Lung (tissue), 12 donors: ENCODE results near the gene XRCC1. TPM values are rescaled to one million over a fixed set of nuclear protein-coding genes. Genes with fewer than 3 reads are reported as not detected.
"Not testable (repeated sequence)": the region's sequence is repeated elsewhere in the genome, so short reads cannot be mapped to it uniquely, and the experiment has no call there.

Experiments used
- ATAC-seq: fragments of 200-7000 bp; cut with Tn5 transposase; one replicate; pipeline ENCODE4 v1.9.1; 2020; ENCODE audit warnings: moderate number of reproducible peaks; ENCODE audit not compliant: insufficient read depth, low FRiP score
- DNase-seq, 3 donors: peaks; one replicate each; pipeline ENCODE4 v3.0.0-alpha.2; 2013 to 2017
- H3K27ac ChIP-seq, 2 donors: one replicate each; pipeline ENCODE4 v1.5.1; 2013; ENCODE audit warnings: mild to moderate bottlenecking in 2 of 2, moderate library complexity in 2 of 2, control low read depth in 1 of 2, inconsistent platforms in 1 of 2, low read depth in 1 of 2, low read length in 1 of 2
- H3K27me3 ChIP-seq, 3 donors: one replicate each; pipeline ENCODE4 v1.5.1; 2013; ENCODE audit warnings: low read length in 2 of 3; ENCODE audit not compliant: control insufficient read depth in 3 of 3, insufficient read depth in 3 of 3
- H3K36me3 ChIP-seq, 4 donors: one replicate each; pipeline ENCODE4 v1.5.1; 2013; ENCODE audit warnings: low read length in 4 of 4, mild to moderate bottlenecking in 1 of 4, moderate library complexity in 1 of 4; ENCODE audit not compliant: control insufficient read depth in 4 of 4, insufficient read depth in 4 of 4
- H3K4me1 ChIP-seq, 5 donors: one replicate each; pipeline ENCODE4 v1.5.1; 2013; ENCODE audit warnings: low read length in 5 of 5, mild to moderate bottlenecking in 2 of 5, moderate library complexity in 1 of 5; ENCODE audit not compliant: control insufficient read depth in 5 of 5, insufficient read depth in 5 of 5
- H3K4me3 ChIP-seq: one replicate; pipeline ENCODE4 v1.5.1; 2013; ENCODE audit warnings: mild to moderate bottlenecking, control low read depth, moderate library complexity
- H3K9ac ChIP-seq, 2 donors: one replicate each; pipeline ENCODE4 v1.5.1; 2013; ENCODE audit warnings: low read length in 2 of 2, control low read depth in 1 of 2; ENCODE audit not compliant: insufficient read depth in 1 of 2
- H3K9me3 ChIP-seq, 4 donors: one replicate each; pipeline ENCODE4 v1.5.1; 2013; ENCODE audit warnings: low read length in 3 of 4, mild to moderate bottlenecking in 1 of 4, moderate library complexity in 1 of 4; ENCODE audit not compliant: control insufficient read depth in 4 of 4, insufficient read depth in 3 of 4
- WGBS, 2 donors: extraction: QIAGEN DNeasy Blood & Tissue Kit; methylation state at CpG; one replicate each; pipeline ENCODE4 v1.1.7; 2013; 5-methylcytosine and 5-hydroxymethylcytosine counted together
- polyA plus RNA-seq, 2 donors: library from polyadenylated mRNA; stranded (reverse); fragments of 200-250 nt; gene quantifications; one replicate each; pipeline ENCODE4 v1.2.1, GENCODE V29; 2013
- total RNA-seq, 2 donors: library from RNA; depleted of rRNA in 1 of 2; stranded (reverse); fragments of >200 nt in 1 of 2; gene quantifications; one replicate each; pipeline ENCODE4 v1.2.1, GENCODE V29; 2014 to 2021
- TF ChIP-seq, protein P1 (sequence below): IDR thresholded peaks from 2 replicates; pipeline ENCODE4 v1.5.1; 2012; ENCODE audit warnings: mild to moderate bottlenecking; ENCODE audit errors: control extremely low read depth, extremely low read depth
- donor health status: control.
- donor health status: control.
- donor health status: Bipolar disorder and iron deficiency.
- donor health status: healthy.
- donor health status: DM: yes; HTN: yes; CAD: no.

XRCC1 gene
- total and polyA plus RNA-seq, 4 donors: 15.4 to 32.2 (median 24.5) TPM

- 87 to 88% methylated on average over 7 of the region's 7 CpGs for WGBS, 2 donors
- H3K4me3 ChIP-seq: no peak overlapping the region
- peaks cover 6 to 21% (median 14%) of the 10 kb centered on the region in 4 donors for H3K36me3 ChIP-seq
- ATAC-seq: no peak
- no peaks in the 10 kb centered on the region for H3K4me1 ChIP-seq
- H3K9me3 ChIP-seq: no peaks in the 10 kb centered on the region
- no peaks in the 10 kb centered on the region for H3K27me3 ChIP-seq
- H3K9ac ChIP-seq: no peak overlapping the region
- no peak for DNase-seq
- H3K27ac ChIP-seq: no peak overlapping the region
- TF ChIP-seq, protein P1, sequence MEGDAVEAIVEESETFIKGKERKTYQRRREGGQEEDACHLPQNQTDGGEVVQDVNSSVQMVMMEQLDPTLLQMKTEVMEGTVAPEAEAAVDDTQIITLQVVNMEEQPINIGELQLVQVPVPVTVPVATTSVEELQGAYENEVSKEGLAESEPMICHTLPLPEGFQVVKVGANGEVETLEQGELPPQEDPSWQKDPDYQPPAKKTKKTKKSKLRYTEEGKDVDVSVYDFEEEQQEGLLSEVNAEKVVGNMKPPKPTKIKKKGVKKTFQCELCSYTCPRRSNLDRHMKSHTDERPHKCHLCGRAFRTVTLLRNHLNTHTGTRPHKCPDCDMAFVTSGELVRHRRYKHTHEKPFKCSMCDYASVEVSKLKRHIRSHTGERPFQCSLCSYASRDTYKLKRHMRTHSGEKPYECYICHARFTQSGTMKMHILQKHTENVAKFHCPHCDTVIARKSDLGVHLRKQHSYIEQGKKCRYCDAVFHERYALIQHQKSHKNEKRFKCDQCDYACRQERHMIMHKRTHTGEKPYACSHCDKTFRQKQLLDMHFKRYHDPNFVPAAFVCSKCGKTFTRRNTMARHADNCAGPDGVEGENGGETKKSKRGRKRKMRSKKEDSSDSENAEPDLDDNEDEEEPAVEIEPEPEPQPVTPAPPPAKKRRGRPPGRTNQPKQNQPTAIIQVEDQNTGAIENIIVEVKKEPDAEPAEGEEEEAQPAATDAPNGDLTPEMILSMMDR: no peak
Observed at GRCh38 chr19:43605875-43606568, 30.7 kb upstream of the XRCC1 start.

DNA sequence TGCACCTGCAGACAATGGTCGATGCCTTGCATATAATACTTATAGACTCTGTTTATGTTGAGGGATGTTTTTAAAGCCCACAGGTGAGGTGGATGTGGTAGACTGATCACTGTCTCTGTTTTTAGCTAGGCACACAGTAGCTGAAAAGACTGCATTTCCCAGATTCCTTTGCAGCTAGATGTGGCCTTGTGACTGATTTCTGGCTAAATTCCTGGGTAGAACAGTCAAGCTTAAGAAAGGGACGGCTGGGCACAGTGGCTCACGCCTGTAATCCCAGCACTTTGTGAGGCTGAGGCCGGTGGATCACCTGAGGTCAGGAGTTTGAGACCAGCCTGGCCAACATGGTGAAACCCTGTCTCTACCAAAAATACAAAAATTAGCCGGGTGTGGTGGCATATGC lies 25.0 kb upstream of the XRCC1 start:
- not testable (repeated sequence) for H3K9ac ChIP-seq, H3K4me3 ChIP-seq, H3K9me3 ChIP-seq, ATAC-seq, H3K27ac ChIP-seq, H3K27me3 ChIP-seq, DNase-seq
- WGBS, 2 donors: 84 to 86% methylated on average over 5 of the region's 5 CpGs
- Histone ChIP-seq H3K4me1 (peaks cover 0 to 14% (median 6%) of the 10 kb centered on the region in 5 donors), H3K36me3 (peaks cover 3 to 21% (median 6%) of the 10 kb centered on the region in 4 donors)

- Histone ChIP-seq H3K9ac (no peak overlapping the region), H3K27ac (no peak overlapping the region), H3K4me3 (no peak overlapping the region), H3K27me3 (no peaks in the 10 kb centered on the region), H3K9me3 (no peaks in the 10 kb centered on the region), H3K4me1 (peaks cover 0 to 17% (median 7%) of the 10 kb centered on the region in 5 donors), H3K36me3 (peaks cover 3 to 21% (median 6%) of the 10 kb centered on the region in 4 donors)
- WGBS, 2 donors: 83 to 95% methylated on average over 4 of the region's 4 CpGs
- TF ChIP-seq, protein P1: no peak
- ATAC-seq: no peak
- no peak for DNase-seq
Observed at GRCh38 chr19:43599635-43600295, 24.4 kb upstream of the XRCC1 start.

GRCh38 chr19:43598445-43599240 lies 23.3 kb upstream of the XRCC1 start:
- no peak overlapping the region for H3K9ac ChIP-seq
- no peak overlapping the region for H3K27ac ChIP-seq
- no peaks in the 10 kb centered on the region for H3K27me3 ChIP-seq
- H3K4me3 ChIP-seq: no peak overlapping the region
- peaks cover 3 to 21% (median 5%) of the 10 kb centered on the region in 4 donors for H3K36me3 ChIP-seq
- ATAC-seq (no peak), DNase-seq (no peak)
- 95 to 97% methylated on average over 19 of the region's 19 CpGs for WGBS, 2 donors
- H3K9me3 ChIP-seq: no peaks in the 10 kb centered on the region
- TF ChIP-seq, protein P1: no peak
- H3K4me1 ChIP-seq: peaks cover 0 to 28% (median 8%) of the 10 kb centered on the region in 5 donors
